Hepatocyte (in vitro differentiated cells): Measurements from ENCODE around the gene ADAM17.

ENCODE experiments used
- EZH2 ChIP-seq: fragments of 200-600 bp; sonication (generic); IDR thresholded peaks from 2 replicates; pipeline ENCODE4 v1.6.1; 2016; ENCODE audit warnings: antibody characterized with exemption, mild to moderate bottlenecking, borderline replicate concordance
- EZH2phosphoT487 ChIP-seq: fragments of 200-600 bp; sonication (generic); IDR thresholded peaks from one replicate; pipeline ENCODE4 v1.6.1; 2018; ENCODE audit warnings: antibody characterized with exemption, mild to moderate bottlenecking, low read depth, moderate library complexity; ENCODE audit not compliant: unreplicated experiment, severe bottlenecking
- TF ChIP-seq, protein P1 (sequence below): fragments of 200-600 bp; sonication (generic); IDR thresholded peaks from 2 replicates; pipeline ENCODE4 v1.5.1; 2016; ENCODE audit warnings: antibody characterized with exemption, mild to moderate bottlenecking; ENCODE audit not compliant: poor library complexity

DNA sequence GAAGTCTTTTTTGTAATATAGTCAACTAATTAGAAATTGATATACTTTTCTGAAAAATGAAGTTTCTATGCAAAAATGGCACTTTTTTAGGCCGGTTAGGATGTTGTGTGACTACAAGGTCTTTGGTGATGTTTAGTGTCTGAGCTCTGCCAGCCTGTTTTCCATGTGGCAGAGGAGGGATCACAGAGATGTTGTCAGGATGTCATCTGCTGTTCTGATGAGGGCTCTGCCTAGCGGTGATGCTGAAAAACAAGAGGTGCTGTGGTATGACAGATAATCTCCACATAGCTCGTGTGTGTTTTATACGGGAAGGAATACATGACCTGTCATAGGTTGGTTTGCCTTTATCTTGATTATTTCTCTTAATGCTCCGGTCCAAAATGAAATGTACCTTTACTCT lies 93.3 kb downstream of the ADAM17 start:
- TF ChIP-seq, protein P1, sequence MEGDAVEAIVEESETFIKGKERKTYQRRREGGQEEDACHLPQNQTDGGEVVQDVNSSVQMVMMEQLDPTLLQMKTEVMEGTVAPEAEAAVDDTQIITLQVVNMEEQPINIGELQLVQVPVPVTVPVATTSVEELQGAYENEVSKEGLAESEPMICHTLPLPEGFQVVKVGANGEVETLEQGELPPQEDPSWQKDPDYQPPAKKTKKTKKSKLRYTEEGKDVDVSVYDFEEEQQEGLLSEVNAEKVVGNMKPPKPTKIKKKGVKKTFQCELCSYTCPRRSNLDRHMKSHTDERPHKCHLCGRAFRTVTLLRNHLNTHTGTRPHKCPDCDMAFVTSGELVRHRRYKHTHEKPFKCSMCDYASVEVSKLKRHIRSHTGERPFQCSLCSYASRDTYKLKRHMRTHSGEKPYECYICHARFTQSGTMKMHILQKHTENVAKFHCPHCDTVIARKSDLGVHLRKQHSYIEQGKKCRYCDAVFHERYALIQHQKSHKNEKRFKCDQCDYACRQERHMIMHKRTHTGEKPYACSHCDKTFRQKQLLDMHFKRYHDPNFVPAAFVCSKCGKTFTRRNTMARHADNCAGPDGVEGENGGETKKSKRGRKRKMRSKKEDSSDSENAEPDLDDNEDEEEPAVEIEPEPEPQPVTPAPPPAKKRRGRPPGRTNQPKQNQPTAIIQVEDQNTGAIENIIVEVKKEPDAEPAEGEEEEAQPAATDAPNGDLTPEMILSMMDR = no peak
- TF ChIP-seq EZH2phosphoT487 = no peak
- TF ChIP-seq EZH2 = no peak
